ENCODE measurements around the gene SORBS1. TPM values are rescaled to one million over a fixed set of nuclear protein-coding genes. Genes with fewer than 3 reads are reported as not detected.
A peak's percentile ranks its signal among the peaks of the same experiment; 100 is the strongest.

Gene SORBS1
- total and polyA plus RNA-seq, 12 donors = 140 to 1,253 (median 1,042) TPM

DNA sequence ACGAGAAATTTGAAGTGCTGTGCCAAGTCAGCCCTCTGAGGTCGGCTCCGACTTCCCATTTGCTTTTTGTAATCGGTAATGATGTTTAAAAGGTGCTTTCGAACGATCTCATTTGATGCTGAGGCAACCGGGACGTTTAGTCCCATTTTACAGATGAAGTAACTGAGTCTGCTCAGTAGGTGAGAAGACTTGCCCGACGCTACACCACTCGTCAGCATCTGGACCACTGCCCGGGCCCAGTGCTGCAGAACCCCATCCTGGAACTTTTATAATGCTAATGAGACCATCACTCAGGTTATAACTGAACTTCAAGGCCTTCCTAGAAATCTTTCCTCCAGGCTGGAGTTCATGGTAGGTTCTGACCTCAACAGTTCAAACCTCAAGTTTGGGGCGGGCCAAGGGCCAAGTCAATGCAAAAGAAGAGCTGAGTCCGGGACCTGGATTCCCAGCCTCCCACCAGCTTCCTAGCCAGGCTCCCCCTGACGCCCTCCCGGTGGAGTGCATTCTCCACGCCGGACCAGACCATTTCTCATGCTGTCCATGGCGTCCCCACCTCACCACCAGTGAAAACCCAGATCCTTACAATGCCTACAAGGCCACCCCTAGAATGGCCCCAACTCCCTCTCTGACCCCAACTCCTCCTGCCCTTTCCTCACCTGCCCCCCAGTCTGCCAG, 269.7 kb downstream of the SORBS1 start:
- WGBS, 2 donors = 57 to 60% methylated on average over 19 of the region's 19 CpGs
- H3K36me3 ChIP-seq = no peaks in the 10 kb centered on the region
- TF ChIP-seq, protein P1, sequence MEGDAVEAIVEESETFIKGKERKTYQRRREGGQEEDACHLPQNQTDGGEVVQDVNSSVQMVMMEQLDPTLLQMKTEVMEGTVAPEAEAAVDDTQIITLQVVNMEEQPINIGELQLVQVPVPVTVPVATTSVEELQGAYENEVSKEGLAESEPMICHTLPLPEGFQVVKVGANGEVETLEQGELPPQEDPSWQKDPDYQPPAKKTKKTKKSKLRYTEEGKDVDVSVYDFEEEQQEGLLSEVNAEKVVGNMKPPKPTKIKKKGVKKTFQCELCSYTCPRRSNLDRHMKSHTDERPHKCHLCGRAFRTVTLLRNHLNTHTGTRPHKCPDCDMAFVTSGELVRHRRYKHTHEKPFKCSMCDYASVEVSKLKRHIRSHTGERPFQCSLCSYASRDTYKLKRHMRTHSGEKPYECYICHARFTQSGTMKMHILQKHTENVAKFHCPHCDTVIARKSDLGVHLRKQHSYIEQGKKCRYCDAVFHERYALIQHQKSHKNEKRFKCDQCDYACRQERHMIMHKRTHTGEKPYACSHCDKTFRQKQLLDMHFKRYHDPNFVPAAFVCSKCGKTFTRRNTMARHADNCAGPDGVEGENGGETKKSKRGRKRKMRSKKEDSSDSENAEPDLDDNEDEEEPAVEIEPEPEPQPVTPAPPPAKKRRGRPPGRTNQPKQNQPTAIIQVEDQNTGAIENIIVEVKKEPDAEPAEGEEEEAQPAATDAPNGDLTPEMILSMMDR (IDR thresholded peaks at IDR 0.05) = no peak

GRCh38 chr10:95290461-95291364, 270.5 kb downstream of the SORBS1 start, which contains the start of gene PDLIM1:
TSS of gene PDLIM1 (minus strand) at chr10:95291003. CDS start at chr10:95290915, 88 bp downstream.
- WGBS, 2 donors = 1% methylated on average over 106 to 119 of the region's 119 CpGs
- peaks cover 0 to 24% (median 0%) of the 10 kb centered on the region in 7 donors for H3K27me3 ChIP-seq
- ATAC-seq (peak; percentile 65 to 92 (median 83)), DNase-seq (peak; percentile 75 to 84)
- TF ChIP-seq, protein P1 (IDR thresholded peaks at IDR 0.05) = peak in 8 of 9 donors; percentile 12 to 56 (median 36)
- H3K9me3 ChIP-seq = no peaks in the 10 kb centered on the region
- H3K4me3 ChIP-seq = peak within 1 kb of the TSS; percentile 76 to 98 (median 94)
- H3K36me3 ChIP-seq = no peaks in the 10 kb centered on the region
- intact Hi-C loops (cut with DNase I) = loop anchor here in 4 of 10 donors (2.0 to 5.0 kb wide), 2 partner anchors 43 to 44 kb away; no protein-coding TSS in a partner anchor
- H3K4me1 ChIP-seq = peaks cover 4 to 63% (median 55%) of the 10 kb centered on the region in 9 donors
- peak within 1 kb of the TSS; percentile 91 to 98 (median 96) for H3K27ac ChIP-seq

More for the DNA sequence above, 269.7 kb downstream of the SORBS1 start:
- H3K4me3 ChIP-seq = peak overlapping the region; percentile 30 to 98 (median 94)
- peak overlapping the region; percentile 91 to 98 (median 96) for H3K27ac ChIP-seq
- no peak for ATAC-seq
- H3K9me3 ChIP-seq = no peaks in the 10 kb centered on the region
- H3K4me1 ChIP-seq = peaks cover 4 to 57% (median 48%) of the 10 kb centered on the region in 9 donors
- intact Hi-C loops (cut with DNase I) = loop anchor here in 4 of 10 donors (2.0 to 5.0 kb wide), 3 partner anchors 15 to 45 kb away; no protein-coding TSS in a partner anchor
- H3K27me3 ChIP-seq = peaks cover 0 to 24% (median 0%) of the 10 kb centered on the region in 7 donors
- no peak for DNase-seq

GRCh38 chr10:95289921-95290421, 271.2 kb downstream of the SORBS1 start:
- intact Hi-C loops (cut with DNase I) = loop anchor here in 6 of 10 donors (2.0 to 5.0 kb wide), 4 partner anchors 38 to 47 kb away; no protein-coding TSS in a partner anchor
- H3K27me3 ChIP-seq = peaks cover 0 to 24% (median 0%) of the 10 kb centered on the region in 7 donors
- H3K4me1 ChIP-seq = peaks cover 8 to 63% (median 55%) of the 10 kb centered on the region in 9 donors
- peaks cover 0 to 4% (median 0%) of the 10 kb centered on the region in 9 donors for H3K36me3 ChIP-seq
- peak overlapping the region; percentile 76 to 98 (median 94) for H3K4me3 ChIP-seq
- H3K27ac ChIP-seq = peak overlapping the region; percentile 91 to 98 (median 96)
- 8 to 10% methylated on average over 14 of the region's 14 CpGs for WGBS, 2 donors
- H3K9me3 ChIP-seq = no peaks in the 10 kb centered on the region
- ATAC-seq = peak in 1 of 8 donors; percentile 15
- TF ChIP-seq, protein P1 (IDR thresholded peaks at IDR 0.05) = no peak
- DNase-seq = no peak
